PFSK-1 (cell line): ENCODE measurements around the gene FAM184B.

ENCODE experiments used
- POLR2AphosphoS5 ChIP-seq: IDR thresholded peaks from 2 replicates; pipeline ENCODE4 v1.6.1; 2012; ENCODE audit warnings: low read depth, mild to moderate bottlenecking, control low read depth, low read length, moderate library complexity
- SIN3A ChIP-seq: IDR thresholded peaks from 2 replicates; pipeline ENCODE4 v1.6.1; 2012; ENCODE audit warnings: mild to moderate bottlenecking, low read length, moderate library complexity, borderline replicate concordance; ENCODE audit not compliant: insufficient read depth

DNA sequence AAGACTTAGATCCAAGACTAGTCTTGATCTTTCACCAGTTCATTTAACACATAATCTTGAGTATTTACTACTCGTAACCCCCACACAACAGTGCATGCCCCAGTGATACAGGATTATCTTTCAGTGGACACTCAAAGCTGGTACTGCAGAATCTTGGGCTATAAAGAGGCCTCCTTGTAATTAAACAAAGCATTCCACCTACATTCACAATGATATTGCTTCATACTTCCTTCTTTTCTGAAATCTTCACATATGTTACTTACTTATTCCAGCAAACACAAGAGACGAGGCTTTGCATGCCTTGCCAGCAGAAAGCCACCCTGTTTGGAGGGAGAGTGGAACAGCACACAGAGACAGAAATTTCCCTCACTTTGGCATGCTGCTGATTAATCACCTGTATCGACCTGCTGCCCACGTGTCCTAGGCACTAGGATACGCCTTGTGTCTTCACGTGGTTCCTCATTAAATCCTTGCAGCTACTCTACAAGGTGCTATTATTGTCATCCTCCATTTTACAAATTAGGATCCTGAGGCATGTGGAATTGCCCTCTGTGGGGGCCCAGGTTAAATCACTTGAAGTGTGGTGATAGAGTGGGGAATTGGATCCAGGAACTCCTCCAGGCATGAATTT is 77.3 kb downstream of the FAM184B start:
- no peak for TF ChIP-seq POLR2AphosphoS5
- TF ChIP-seq SIN3A = no peak
